Measurements from ENCODE around the gene ALDH1L1.

GRCh38 chr3:126083138-126083445, 97.3 kb downstream of the ALDH1L1 start:
- no peak for TF ChIP-seq CTCF (IDR thresholded peaks at IDR 0.05 in 4 of 5, conservative IDR thresholded peaks at IDR 0.05 in 1 of 5)
- no peak for TF ChIP-seq POLR2A (IDR thresholded peaks at IDR 0.05)
